GM23338 (cell line): Measurements from ENCODE around the gene WWC1. TPM values are rescaled to one million over a fixed set of nuclear protein-coding genes. Genes with fewer than 3 reads are reported as not detected.

Experiments
- ATAC-seq: fragments of 200-7000 bp; cut with Tn5 transposase; 3 replicates; pipeline ENCODE4 v1.9.1; 2020
- DNase-seq: peaks from one replicate; pipeline ENCODE4 v3.0.0-alpha.2; 2015; ENCODE audit warnings: low spot score
- H2AFZ ChIP-seq: fragments of 200-600 bp; sonication (generic); 2 replicates; pipeline ENCODE4 v1.8.0; 2016; ENCODE audit warnings: antibody characterized with exemption, mild to moderate bottlenecking, moderate library complexity
- H3F3A ChIP-seq: fragments of 200-600 bp; sonication (generic); replicated peaks from 2 replicates; pipeline ENCODE4 v1.8.0; 2017; ENCODE audit warnings: antibody characterized with exemption, mixed run types, low read depth
- H3K27ac ChIP-seq: fragments of 200-600 bp; sonication (generic); 2 replicates; pipeline ENCODE4 v1.6.1; 2016; ENCODE audit warnings: low read depth
- H3K27me3 ChIP-seq: fragments of 200-600 bp; sonication (generic); 2 replicates; pipeline ENCODE4 v1.8.0; 2016; ENCODE audit warnings: mild to moderate bottlenecking, mixed run types, moderate library complexity; ENCODE audit not compliant: insufficient read depth
- H3K36me3 ChIP-seq: fragments of 200-600 bp; sonication (generic); 2 replicates; pipeline ENCODE4 v1.8.0; 2016; ENCODE audit warnings: mild to moderate bottlenecking; ENCODE audit not compliant: insufficient read depth
- H3K4me1 ChIP-seq: fragments of 200-600 bp; sonication (generic); 2 replicates; pipeline ENCODE4 v1.8.0; 2016; ENCODE audit warnings: mild to moderate bottlenecking, moderate library complexity; ENCODE audit not compliant: insufficient read depth
- H3K4me2 ChIP-seq: fragments of 200-600 bp; sonication (generic); 2 replicates; pipeline ENCODE4 v1.7.1; 2017; ENCODE audit warnings: mixed run types
- H3K4me3 ChIP-seq: fragments of 200-600 bp; sonication (generic); 2 replicates; pipeline ENCODE4 v1.6.1; 2016; ENCODE audit warnings: mixed run types
- H3K79me2 ChIP-seq: fragments of 200-600 bp; sonication (generic); replicated peaks from 2 replicates; pipeline ENCODE4 v1.8.0; 2017; ENCODE audit warnings: mild to moderate bottlenecking; ENCODE audit not compliant: insufficient read depth
- H3K9me2 ChIP-seq: fragments of 200-600 bp; sonication (generic); 2 replicates; pipeline ENCODE4 v1.8.0; 2017; ENCODE audit not compliant: insufficient read depth
- H4K20me1 ChIP-seq: fragments of 200-600 bp; sonication (generic); replicated peaks from 2 replicates; pipeline ENCODE4 v1.8.0; 2017; ENCODE audit warnings: mild to moderate bottlenecking; ENCODE audit not compliant: insufficient read depth
- H3K27ac Mint-ChIP-seq: 2 replicates; pipeline ENCODE4 v1.8.0; 2020; ENCODE audit warnings: inconsistent platforms, mild to moderate bottlenecking, moderate library complexity, mixed read lengths
- H3K27me3 Mint-ChIP-seq: 3 replicates; pipeline ENCODE4 v1.8.0; 2022; ENCODE audit warnings: low read depth, mild to moderate bottlenecking, moderate library complexity, mixed read lengths, inconsistent platforms; ENCODE audit not compliant: insufficient read depth, poor library complexity
- H3K36me3 Mint-ChIP-seq: 3 replicates; pipeline ENCODE4 v1.8.0; 2021; ENCODE audit warnings: low read depth, mild to moderate bottlenecking, inconsistent platforms, moderate library complexity, mixed read lengths
- H3K4me1 Mint-ChIP-seq: 3 replicates; pipeline ENCODE4 v1.8.0; 2020; ENCODE audit warnings: mild to moderate bottlenecking, inconsistent platforms, mixed read lengths
- H3K4me3 Mint-ChIP-seq: 3 replicates; pipeline ENCODE4 v1.8.0; 2021; ENCODE audit warnings: moderate library complexity, mild to moderate bottlenecking, inconsistent platforms, mixed read lengths
- H3K9me3 Mint-ChIP-seq: 3 replicates; pipeline ENCODE4 v1.8.0; 2020; ENCODE audit warnings: moderate library complexity, mild to moderate bottlenecking, inconsistent platforms, mixed read lengths
- CREB1 ChIP-seq: fragments of 250-450 bp; sonication (Bioruptor Pico); IDR thresholded peaks from 2 replicates; pipeline ENCODE4 v1.5.0; 2020; ENCODE audit warnings: low read depth, mild to moderate bottlenecking, moderate library complexity
- CTCF ChIP-seq, 2 experiments: fragments of 200-600 bp in 1 of 2; sonication (generic) in 1 of 2; conservative IDR thresholded peaks; 2 replicates each; pipeline versions ENCODE4 v1.5.1 to v1.6.1; 2016 to 2017; ENCODE audit warnings: antibody characterized with exemption in 2 of 2, low read depth in 2 of 2, mild to moderate bottlenecking in 2 of 2, moderate library complexity in 1 of 2
- EZH2 ChIP-seq: fragments of 200-600 bp; sonication (generic); IDR thresholded peaks from one replicate; pipeline ENCODE4 v1.8.0; 2017; ENCODE audit warnings: antibody characterized with exemption, mild to moderate bottlenecking, low read depth; ENCODE audit not compliant: unreplicated experiment
- EZH2phosphoT487 ChIP-seq: fragments of 200-600 bp; sonication (generic); IDR thresholded peaks from one replicate; pipeline ENCODE4 v1.8.1; 2018; ENCODE audit warnings: antibody characterized with exemption; ENCODE audit not compliant: unreplicated experiment
- JUNB ChIP-seq: IDR thresholded peaks from one replicate; pipeline ENCODE4 v1.6.1; 2016; ENCODE audit warnings: antibody characterized with exemption; ENCODE audit not compliant: unreplicated experiment
- NANOG ChIP-seq: IDR thresholded peaks from 2 replicates; pipeline ENCODE4 v1.6.1; 2016; ENCODE audit warnings: antibody characterized with exemption, borderline replicate concordance
- POLR2AphosphoS5 ChIP-seq: IDR thresholded peaks from 2 replicates; pipeline ENCODE4 v1.6.1; 2016; ENCODE audit warnings: antibody characterized with exemption, low read depth
- STAT1 ChIP-seq: IDR thresholded peaks from one replicate; pipeline ENCODE4 v1.6.1; 2016; ENCODE audit warnings: antibody characterized with exemption; ENCODE audit not compliant: unreplicated experiment
- ZNF114 ChIP-seq: fragments of 250-450 bp; sonication (Bioruptor Pico); IDR thresholded peaks from 2 replicates; pipeline ENCODE4 v1.5.0; 2020; ENCODE audit warnings: mild to moderate bottlenecking, moderate library complexity
- ZNF331 ChIP-seq: fragments of 250-450 bp; sonication (Bioruptor Pico); IDR thresholded peaks from 2 replicates; pipeline ENCODE4 v1.5.0; 2020; ENCODE audit warnings: low read depth, mild to moderate bottlenecking, moderate library complexity
- ZNF462 ChIP-seq: fragments of 250-450 bp; sonication (Bioruptor Pico); IDR thresholded peaks from 2 replicates; pipeline ENCODE4 v1.5.0; 2020; ENCODE audit warnings: mild to moderate bottlenecking, moderate library complexity
- polyA plus RNA-seq: library from polyadenylated mRNA; unstranded; fragments of >200 nt; fragmentation: Nextera tagmentation; extraction: Ambion mirVana; gene quantifications from 2 replicates; pipeline ENCODE4 v1.2.1, GENCODE V29; 2016
- total RNA-seq: library from RNA; depleted of rRNA; stranded (reverse); fragments of >200 nt; shearing (Covaris generic); gene quantifications from 2 replicates; pipeline ENCODE4 v1.2.3, GENCODE V29; 2014
- TF ChIP-seq, protein P1 (sequence below): IDR thresholded peaks from 2 replicates; pipeline ENCODE4 v1.6.1; 2016; ENCODE audit warnings: antibody characterized with exemption
- TF ChIP-seq, protein P2 (sequence below): IDR thresholded peaks from one replicate; pipeline ENCODE4 v1.6.1; 2018; ENCODE audit warnings: antibody characterized with exemption; ENCODE audit not compliant: unreplicated experiment

WWC1 gene
- total and polyA plus RNA-seq, 2 experiments from 2014 or later = 25.4 to 27.8 TPM

DNA sequence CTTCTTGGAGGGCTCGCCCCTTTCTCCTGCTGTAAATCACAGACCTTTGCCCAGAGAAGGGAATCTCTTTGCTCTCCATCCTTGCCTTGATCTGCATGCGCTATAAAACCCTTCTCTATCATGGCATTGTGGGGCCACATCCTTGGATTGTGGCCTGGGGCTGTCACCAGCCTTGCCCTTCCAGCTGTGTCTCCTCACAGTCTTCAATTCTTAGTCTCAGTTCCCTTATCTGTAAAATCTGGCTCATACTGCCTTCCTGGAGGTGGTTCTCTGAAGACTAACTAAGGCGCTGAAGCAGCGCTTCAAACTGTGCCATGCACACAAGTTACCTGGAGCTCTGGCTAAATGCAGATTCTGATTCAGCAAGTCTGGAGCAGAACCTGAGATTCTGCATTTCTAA, 141.5 kb downstream of the WWC1 start:
- Histone ChIP-seq H3K4me1 (peaks cover 9% of the 10 kb centered on the region; the same call in 1 of the 2 replicates), H3K27me3 (no peaks in the 10 kb centered on the region), H3K27ac (no peak overlapping the region), H3K79me2 (no peaks in the 10 kb centered on the region), H3K9me2 (no peaks in the 10 kb centered on the region), H4K20me1 (no peaks in the 10 kb centered on the region), H3F3A (no peaks in the 10 kb centered on the region), H3K4me3 (no peak overlapping the region), H3K36me3 (peaks cover 9% of the 10 kb centered on the region; the same call in 1 of the 2 replicates), H2AFZ (no peak overlapping the region), H3K4me2 (no peak overlapping the region)
- Mint-ChIP-seq H3K4me1 (peaks cover 12% of the 10 kb centered on the region), H3K27me3 (peaks cover 9% of the 10 kb centered on the region), H3K9me3 (no peaks in the 10 kb centered on the region; the same call in 2 of the 3 replicates), H3K4me3 (no peak overlapping the region), H3K27ac (no peak overlapping the region), H3K36me3 (peaks cover 65% of the 10 kb centered on the region)
- DNase-seq (no peak), ATAC-seq (no peak)
- no peak for TF ChIP-seq ZNF331 (CRISPR knock-in tag)
- no peak for TF ChIP-seq POLR2AphosphoS5
- no peak for TF ChIP-seq ZNF462 (CRISPR knock-in tag)
- no peak for TF ChIP-seq JUNB
- TF ChIP-seq, protein P1, sequence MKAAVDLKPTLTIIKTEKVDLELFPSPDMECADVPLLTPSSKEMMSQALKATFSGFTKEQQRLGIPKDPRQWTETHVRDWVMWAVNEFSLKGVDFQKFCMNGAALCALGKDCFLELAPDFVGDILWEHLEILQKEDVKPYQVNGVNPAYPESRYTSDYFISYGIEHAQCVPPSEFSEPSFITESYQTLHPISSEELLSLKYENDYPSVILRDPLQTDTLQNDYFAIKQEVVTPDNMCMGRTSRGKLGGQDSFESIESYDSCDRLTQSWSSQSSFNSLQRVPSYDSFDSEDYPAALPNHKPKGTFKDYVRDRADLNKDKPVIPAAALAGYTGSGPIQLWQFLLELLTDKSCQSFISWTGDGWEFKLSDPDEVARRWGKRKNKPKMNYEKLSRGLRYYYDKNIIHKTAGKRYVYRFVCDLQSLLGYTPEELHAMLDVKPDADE = no peak
- no peak for TF ChIP-seq EZH2phosphoT487
- TF ChIP-seq ZNF114 (CRISPR knock-in tag) = no peak
- TF ChIP-seq, protein P2, sequence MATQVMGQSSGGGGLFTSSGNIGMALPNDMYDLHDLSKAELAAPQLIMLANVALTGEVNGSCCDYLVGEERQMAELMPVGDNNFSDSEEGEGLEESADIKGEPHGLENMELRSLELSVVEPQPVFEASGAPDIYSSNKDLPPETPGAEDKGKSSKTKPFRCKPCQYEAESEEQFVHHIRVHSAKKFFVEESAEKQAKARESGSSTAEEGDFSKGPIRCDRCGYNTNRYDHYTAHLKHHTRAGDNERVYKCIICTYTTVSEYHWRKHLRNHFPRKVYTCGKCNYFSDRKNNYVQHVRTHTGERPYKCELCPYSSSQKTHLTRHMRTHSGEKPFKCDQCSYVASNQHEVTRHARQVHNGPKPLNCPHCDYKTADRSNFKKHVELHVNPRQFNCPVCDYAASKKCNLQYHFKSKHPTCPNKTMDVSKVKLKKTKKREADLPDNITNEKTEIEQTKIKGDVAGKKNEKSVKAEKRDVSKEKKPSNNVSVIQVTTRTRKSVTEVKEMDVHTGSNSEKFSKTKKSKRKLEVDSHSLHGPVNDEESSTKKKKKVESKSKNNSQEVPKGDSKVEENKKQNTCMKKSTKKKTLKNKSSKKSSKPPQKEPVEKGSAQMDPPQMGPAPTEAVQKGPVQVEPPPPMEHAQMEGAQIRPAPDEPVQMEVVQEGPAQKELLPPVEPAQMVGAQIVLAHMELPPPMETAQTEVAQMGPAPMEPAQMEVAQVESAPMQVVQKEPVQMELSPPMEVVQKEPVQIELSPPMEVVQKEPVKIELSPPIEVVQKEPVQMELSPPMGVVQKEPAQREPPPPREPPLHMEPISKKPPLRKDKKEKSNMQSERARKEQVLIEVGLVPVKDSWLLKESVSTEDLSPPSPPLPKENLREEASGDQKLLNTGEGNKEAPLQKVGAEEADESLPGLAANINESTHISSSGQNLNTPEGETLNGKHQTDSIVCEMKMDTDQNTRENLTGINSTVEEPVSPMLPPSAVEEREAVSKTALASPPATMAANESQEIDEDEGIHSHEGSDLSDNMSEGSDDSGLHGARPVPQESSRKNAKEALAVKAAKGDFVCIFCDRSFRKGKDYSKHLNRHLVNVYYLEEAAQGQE = no peak
- TF ChIP-seq CREB1 (CRISPR knock-in tag) = no peak
- no peak for TF ChIP-seq STAT1
- no peak for TF ChIP-seq NANOG
- no peak for TF ChIP-seq CTCF (conservative IDR thresholded peaks at IDR 0.05; ENCODE audit: low read depth in 2 of 2)
- no peak for TF ChIP-seq EZH2
